Measurements from ENCODE around the gene ING4.

The ING4 gene

GRCh38 chr12:6606331-6607131, 56.4 kb downstream of the ING4 start:
- DNase-seq (ENCODE audit: low spot score), result peak; percentile 58

- DNase-seq (ENCODE audit: low spot score), result peak; percentile 25
These were observed 57.2 kb downstream of the ING4 start for GRCh38 chr12:6605421-6606330.

GRCh38 chr12:6604259-6605029, 58.5 kb downstream of the ING4 start:
- no peak for DNase-seq (ENCODE audit: low spot score)

GRCh38 chr12:6603095-6603567, 59.8 kb downstream of the ING4 start:
- DNase-seq (ENCODE audit: low spot score), result peak; percentile 51

GRCh38 chr12:6602526-6602925, 60.4 kb downstream of the ING4 start:
- no peak for DNase-seq (ENCODE audit: low spot score)
